Muscle layer of colon (tissue), 2 donors: ENCODE results near the gene ELOVL4.

Experiments
- H3K27ac ChIP-seq: one replicate; pipeline ENCODE4 v1.7.0; 2013; ENCODE audit warnings: low read depth, mild to moderate bottlenecking, low read length, moderate library complexity
- H3K27me3 ChIP-seq, 2 donors: one replicate each; pipeline ENCODE4 v1.7.0; 2013; ENCODE audit warnings: low read length in 2 of 2, mild to moderate bottlenecking in 2 of 2; ENCODE audit not compliant: insufficient read depth in 2 of 2, control insufficient read depth in 1 of 2
- H3K36me3 ChIP-seq: one replicate; pipeline ENCODE4 v1.7.0; 2013; ENCODE audit warnings: mild to moderate bottlenecking, low read length; ENCODE audit not compliant: insufficient read depth
- H3K4me1 ChIP-seq: one replicate; pipeline ENCODE4 v1.7.0; 2013; ENCODE audit warnings: mild to moderate bottlenecking, low read length; ENCODE audit not compliant: insufficient read depth
- H3K4me3 ChIP-seq, 2 donors: one replicate each; pipeline ENCODE4 v1.7.0; 2013; ENCODE audit warnings: low read length in 2 of 2, low read depth in 1 of 2, mild to moderate bottlenecking in 1 of 2, moderate library complexity in 1 of 2
- H3K9ac ChIP-seq: one replicate; pipeline ENCODE4 v1.7.0; 2013; ENCODE audit warnings: low read length
- H3K9me3 ChIP-seq: one replicate; pipeline ENCODE4 v1.7.0; 2013; ENCODE audit warnings: mild to moderate bottlenecking, low read length
- donor health status: abdominal sarcoma.
- donor health status: Adenocarcinoma of cecum.

The ELOVL4 gene

DNA sequence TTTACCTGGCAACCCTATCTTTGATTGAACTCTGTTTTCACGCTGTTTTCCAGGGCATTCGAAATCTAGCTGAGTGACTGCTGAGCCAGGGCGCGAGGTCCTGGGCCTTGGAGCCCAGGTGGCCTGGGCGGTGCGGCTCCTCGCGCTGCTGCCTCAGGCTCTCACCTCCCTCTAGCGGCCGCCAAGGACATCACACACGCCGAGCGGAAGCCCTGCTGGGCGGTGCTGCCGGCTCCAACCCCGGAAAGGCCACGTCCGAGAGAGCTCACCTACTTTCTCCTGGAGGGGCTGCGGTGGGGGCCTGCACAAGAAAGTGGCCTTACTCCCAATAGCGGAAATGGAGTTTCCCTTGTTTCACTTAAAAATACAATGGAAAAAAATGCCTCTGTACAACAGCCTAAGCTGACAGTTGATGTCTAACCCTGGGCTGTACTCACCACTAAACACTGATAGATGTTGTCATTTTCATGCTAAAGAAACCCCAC is 77.7 kb downstream of the ELOVL4 start:
- no peaks in the 10 kb centered on the region for H3K9me3 ChIP-seq
- no peak overlapping the region for H3K9ac ChIP-seq
- H3K27me3 ChIP-seq, result no peaks in the 10 kb centered on the region
- H3K27ac ChIP-seq, result no peak overlapping the region
- no peaks in the 10 kb centered on the region for H3K36me3 ChIP-seq
- peak overlapping the region in 1 of 2 donors; percentile 2 for H3K4me3 ChIP-seq
- peaks cover 7% of the 10 kb centered on the region for H3K4me1 ChIP-seq

DNA sequence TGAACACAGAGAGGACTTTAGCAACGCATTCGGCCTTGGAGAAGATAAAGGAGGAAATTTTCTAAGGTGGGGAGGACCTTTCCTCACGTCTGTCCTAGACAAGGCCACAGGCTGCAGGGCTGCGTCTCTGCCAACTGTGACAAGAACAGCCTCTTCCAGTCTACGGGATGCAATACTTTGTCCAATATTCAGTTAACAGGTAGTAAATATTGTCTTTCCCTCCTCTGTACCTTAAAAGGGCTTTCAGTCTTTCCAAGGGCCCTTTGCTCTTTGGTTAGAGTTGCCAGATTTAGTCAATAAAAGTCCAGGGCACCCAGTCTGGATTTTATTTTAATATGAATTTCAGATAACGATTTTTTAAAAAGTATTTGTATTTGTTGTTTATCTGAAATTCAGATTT is 78.2 kb downstream of the ELOVL4 start:
- Histone ChIP-seq H3K27ac (no peak overlapping the region), H3K4me3 (no peak overlapping the region), H3K27me3 (no peaks in the 10 kb centered on the region), H3K9ac (no peak overlapping the region), H3K4me1 (peaks cover 7% of the 10 kb centered on the region), H3K36me3 (no peaks in the 10 kb centered on the region), H3K9me3 (no peaks in the 10 kb centered on the region)

DNA sequence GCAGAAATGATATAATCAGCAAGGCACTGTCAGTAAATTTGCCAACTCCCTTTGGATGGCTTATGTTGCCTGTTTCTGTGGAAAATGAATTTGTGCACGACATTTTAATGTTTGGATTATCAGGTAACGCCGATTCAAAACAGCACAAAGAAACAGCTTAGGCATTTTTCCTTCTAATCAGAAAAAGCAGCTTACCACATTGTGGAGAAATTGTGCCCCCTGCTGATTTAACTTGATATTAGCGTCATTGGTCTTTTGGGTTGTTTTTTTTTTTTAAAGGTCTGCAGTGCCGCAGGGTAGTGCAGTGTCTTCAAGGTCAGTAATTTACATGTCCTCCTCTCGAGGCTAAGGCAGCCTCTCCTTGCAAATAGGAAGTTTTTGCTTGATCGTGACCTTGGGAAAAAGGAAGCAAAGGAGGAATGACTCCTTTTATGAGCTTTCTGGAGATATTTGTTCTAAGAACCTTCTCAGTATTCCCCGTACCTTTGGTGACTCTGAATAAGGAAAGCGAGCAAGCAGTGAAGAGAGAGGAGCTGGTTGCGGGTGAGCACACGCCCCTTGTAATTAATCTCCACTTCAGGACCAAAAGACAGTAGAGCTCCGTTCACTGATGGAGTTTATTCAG is 79.1 kb downstream of the ELOVL4 start:
- Histone ChIP-seq H3K27ac (no peak overlapping the region), H3K9ac (no peak overlapping the region)

More for the DNA sequence above, 79.1 kb downstream of the ELOVL4 start:
- Histone ChIP-seq H3K9me3 (no peaks in the 10 kb centered on the region), H3K4me1 (peaks cover 7% of the 10 kb centered on the region), H3K27me3 (no peaks in the 10 kb centered on the region), H3K4me3 (no peak overlapping the region), H3K36me3 (no peaks in the 10 kb centered on the region)
